NAMALWA (cell line): Measurements from ENCODE around the gene OR52E6.
A peak's percentile ranks its signal among the peaks of the same experiment; 100 is the strongest.

Experiments
- DNase-seq: peaks from one replicate; pipeline ENCODE4 v3.0.0-alpha.2; 2015; ENCODE audit warnings: low spot score

The OR52E6 gene

DNA sequence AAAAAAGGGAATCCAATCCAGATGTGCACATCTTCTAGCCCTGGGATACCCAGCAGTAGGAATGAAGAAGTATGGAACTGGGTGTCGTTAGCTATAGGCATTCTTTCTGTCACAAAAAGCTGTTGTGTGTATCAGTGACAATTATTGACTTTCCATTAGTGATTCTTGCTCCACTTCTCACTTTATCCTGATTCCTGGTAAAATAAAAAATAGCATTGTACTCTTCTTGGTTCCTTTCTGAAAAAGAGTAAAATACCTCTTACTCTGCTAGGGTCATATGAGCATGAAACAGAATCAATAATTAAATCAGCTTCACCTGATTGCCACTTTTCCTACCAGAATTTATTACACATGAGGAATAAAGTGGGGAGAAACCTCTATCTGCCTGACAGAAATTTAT, at the start of gene OR52E6:
Gene OR52E6, minus strand, starts transcription at position 101 of the 400 bp plus-strand sequence. Its CDS starts 0 bp downstream, at position 101.
- DNase-seq = no peak

DNA sequence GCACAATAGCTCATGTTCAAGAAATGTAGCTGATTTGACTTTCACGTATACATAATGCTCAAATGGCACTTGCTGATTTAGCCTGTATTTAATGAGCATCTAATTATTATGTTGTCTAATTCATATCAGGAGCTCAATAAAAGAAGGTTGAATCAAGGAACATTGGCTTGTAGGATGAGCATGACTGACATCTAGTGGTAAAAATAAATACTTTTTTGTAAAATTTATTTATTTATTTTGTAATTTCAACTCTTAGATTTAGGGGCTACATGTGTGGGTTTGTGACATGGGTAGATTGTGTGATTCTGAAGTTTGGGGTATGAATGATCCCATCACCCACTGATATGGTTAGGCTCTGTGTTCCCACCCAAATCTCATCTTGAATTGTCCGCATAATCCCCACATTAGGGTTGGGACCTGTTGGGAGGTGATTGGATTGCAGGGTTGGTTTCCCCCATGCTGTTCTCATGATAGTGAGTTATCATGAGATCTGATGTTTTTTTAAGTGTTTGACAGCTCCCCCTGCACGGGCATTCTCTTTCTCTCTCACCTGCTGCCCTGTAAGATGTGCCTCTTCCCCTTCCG, 49.6 kb upstream of the OR52E6 start:
- peak; percentile 37 for DNase-seq

DNA sequence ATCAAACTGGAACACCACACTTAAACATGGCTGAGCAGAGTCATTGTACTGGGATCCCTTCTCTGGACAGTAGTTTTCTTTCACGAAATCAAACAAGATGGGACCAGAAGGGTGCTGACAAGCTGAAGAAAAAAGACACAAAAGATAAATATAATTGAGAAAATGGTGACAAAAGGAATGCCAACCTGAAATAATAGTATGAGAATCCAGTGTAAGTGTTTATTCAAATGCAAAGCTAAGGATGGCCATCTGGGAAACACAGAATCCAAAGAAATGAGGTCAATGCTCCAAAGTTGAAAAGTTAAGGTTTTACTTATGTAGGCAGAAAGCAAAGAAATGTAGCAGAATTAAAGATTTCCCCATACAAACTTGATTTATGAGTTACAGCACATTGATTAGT, 46.0 kb upstream of the OR52E6 start:
- no peak for DNase-seq

DNA sequence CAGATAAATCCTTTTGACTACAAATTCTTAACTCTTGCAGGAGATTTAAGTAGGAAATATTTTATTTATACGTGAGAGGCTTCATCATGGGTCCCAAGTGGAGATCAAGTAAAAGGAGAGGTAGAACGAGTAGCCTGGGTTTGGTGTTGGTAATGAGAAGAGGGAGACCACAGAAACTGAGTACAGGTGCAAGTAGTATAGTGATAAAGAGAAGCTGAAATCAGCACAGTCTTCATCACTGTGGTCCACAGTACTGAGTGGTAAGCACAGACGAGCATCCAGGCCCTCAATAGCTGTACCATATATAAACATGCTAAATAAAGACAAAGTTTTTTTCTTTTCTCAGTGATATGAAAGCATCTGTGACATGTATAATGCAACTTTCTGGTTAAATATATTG, 45.5 kb upstream of the OR52E6 start:
- DNase-seq = no peak

DNA sequence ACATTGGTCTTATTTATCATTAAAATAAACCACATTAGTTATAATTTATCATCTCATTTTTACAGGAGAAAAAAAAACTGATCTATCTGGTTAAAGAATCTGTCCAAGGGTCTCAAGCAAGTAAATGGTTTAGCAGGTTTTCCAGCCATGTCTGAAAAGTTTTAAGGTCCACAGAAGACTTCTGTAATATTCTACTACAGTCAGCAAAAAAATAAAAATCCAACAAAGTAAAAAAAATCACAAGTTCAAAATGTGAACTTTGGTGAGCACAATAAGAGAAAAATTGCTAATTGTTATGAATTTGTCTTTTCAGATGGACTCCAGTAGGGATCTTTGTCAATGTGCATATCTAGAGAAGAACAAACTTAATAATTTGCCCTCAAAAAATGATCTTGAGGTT, 40.1 kb upstream of the OR52E6 start:
- DNase-seq = no peak

- no peak for DNase-seq
Observed at GRCh38 chr11:5880329-5880728, 38.6 kb upstream of the OR52E6 start, which contains the start of gene OR52E4. OR52E4 (plus strand) TSS chr11:5880629; CDS start chr11:5884293, 3,664 bp downstream.

DNA sequence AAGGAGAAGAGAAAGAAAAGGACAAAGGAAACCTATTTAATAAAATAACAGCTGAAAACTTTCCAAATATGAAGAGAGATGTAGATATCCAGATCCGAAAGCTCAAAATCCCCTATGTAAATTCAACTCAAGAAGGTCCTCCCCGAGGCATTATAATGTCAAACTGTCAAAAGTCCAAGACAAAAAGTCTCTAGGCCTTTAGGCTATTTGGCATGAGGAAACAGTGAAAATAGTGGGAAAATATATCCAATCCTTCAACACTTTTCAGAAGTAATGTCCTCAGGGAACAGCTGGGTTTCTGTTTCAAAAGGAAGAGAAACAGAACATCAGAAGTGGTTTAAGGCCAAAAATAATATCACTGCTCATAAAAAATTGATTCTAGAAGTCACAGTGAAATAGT, 36.9 kb upstream of the OR52E6 start:
- no peak for DNase-seq

DNA sequence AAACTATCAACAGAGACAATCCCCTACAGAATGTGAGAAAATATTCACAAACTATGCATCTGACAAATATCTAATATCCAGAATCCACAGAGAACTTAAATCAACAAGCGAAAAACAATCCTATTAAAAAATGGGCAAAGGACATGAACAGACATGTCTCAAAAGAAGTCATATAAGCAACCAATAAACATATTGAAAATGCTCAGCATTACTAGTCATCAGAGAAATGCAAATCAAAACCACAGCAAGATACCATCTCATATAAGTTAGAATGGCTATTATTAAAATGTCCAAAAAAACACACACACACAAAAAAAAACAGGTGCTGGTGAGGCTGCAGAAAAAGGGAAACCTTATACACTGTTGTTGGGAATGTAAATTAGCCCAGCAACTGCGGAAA, 24.1 kb upstream of the OR52E6 start:
- no peak for DNase-seq

DNA sequence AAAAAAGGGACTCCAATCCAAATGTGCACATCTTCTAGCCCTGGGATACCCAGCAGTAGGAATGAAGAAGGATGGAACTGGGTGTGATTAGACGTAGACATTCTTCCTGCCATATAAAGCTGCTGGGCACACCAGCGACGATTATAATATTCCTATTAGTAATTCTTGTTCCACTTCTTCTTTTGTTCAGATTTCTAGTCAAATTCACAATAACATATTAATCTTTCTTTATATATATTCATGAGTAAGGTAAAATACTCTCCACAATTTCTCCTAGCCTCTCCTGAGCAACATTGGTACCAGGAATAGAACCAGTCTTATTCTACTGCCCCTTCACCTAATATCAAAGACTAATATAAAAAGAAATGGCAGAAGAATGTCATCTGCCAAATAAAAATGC, 15.9 kb upstream of the OR52E6 start, which contains the start of gene OR52E8:
Gene OR52E8, minus strand, starts transcription at position 101 of the 400 bp plus-strand sequence. Its CDS starts 0 bp downstream, at position 101.
- no peak for DNase-seq

DNA sequence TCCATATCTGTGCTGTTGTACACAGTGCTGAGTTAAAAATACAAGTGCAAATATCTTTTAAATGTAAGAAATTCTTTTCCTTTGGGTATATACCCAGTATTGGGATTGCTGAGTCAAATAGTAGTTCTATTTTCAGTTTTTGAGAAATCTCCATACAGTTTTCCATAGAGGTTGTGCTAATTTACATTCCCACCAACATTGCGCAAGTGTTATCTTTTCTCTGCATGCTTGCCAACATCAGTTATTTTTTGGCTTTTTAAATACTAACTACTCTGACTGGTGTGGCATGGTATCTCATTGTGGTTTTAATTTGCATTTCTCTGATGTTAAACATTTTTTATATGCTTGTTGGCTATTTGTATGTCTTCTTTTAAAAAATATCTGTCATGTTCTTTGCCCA, 9.3 kb upstream of the OR52E6 start:
- DNase-seq = no peak

DNA sequence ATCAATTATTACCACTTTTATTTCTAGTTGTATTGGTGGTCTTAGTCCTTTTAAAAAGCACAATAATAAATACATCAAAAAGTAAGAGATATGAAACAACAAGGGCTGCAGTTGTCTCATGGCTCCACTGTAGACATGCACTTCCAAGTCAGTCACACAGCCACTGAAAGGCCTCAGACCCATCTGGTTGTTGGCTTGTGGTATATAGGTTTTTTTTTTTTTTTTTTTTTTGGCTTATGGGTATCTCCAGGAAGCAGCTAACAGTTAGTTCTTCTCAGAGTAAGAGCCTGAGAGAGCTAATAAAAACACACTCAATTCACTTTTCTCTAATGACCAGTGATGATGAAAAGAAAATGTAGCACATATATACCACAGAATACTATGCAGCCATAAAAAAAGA, 6.0 kb upstream of the OR52E6 start:
- no peak for DNase-seq

DNA sequence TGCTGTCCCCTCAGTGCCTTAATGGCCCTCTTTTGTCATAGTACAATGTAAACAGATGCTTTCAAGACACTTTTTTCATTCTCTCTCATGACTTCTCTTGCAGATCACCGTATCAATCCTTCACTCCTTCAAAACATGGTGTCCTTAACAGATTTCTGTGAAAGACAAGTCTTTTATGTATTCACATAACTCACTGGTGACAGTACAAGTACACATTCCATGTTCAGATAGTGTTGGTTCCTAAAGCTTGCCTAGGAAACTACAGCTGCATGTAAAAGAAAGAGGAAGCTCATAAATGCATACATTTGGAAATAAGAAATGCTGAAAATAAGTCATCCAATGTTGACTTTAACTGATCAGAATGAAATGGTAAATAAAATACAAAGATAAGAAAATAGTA, 5.0 kb upstream of the OR52E6 start:
- DNase-seq = no peak

- no peak for DNase-seq
Observed at GRCh38 chr11:5837695-5838094, 4.0 kb downstream of the OR52E6 start.

DNA sequence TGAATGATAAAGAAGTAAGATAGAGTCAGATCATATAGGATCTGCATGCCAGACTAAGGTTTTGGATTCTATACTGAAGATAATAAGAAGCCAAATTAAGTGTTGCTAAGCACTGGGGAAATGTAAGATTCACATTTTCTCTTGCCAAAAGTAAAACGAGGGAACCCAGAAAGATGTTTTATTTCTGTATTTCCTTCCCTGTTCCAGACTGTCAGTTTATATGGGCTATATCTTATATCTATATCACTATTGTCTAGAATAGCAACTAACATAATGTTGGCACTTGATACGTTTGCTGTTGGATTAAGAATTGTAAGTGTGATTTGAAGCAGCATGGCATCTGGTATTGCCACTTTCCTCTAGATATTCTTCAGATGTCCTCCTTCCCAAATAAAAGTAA, 8.3 kb downstream of the OR52E6 start:
- no peak for DNase-seq

DNA sequence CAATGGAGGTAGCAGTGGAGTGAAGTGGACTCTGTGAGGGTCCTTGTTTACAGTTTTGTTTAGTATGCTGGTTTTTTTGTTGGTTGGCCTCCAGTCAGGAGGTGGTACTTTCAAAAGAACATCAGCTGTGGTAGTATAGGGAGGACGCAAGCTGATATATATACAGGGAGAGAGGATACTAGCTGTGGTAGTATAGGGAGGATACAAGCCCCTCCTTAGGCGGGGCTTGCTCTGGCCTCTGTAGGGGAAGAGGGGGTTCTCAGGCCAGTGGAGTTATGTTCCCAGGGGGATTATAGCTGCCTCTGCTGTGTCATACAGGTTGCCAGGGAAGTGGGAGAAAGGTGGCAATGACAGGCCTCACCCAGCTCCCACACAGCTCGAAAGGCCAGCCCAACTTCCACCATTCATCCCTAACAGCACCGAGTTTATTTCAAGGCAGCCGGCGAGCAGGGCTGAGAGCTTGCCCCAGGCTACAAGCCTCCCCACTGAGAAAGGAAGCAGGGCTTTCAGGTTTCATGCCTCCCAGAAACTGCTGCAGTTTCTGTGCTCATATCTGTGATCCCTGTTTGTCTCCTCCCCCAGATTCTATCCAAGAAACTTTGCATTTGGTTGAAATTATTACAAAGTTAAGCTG, 10.4 kb downstream of the OR52E6 start:
- DNase-seq = no peak

GRCh38 chr11:5818245-5818886, 23.3 kb downstream of the OR52E6 start:
- DNase-seq = no peak

GRCh38 chr11:5815534-5815933, 26.2 kb downstream of the OR52E6 start:
- peak; percentile 24 for DNase-seq

GRCh38 chr11:5809905-5810795, 31.5 kb downstream of the OR52E6 start:
- DNase-seq = no peak

GRCh38 chr11:5809122-5809519, 32.6 kb downstream of the OR52E6 start:
- no peak for DNase-seq

DNA sequence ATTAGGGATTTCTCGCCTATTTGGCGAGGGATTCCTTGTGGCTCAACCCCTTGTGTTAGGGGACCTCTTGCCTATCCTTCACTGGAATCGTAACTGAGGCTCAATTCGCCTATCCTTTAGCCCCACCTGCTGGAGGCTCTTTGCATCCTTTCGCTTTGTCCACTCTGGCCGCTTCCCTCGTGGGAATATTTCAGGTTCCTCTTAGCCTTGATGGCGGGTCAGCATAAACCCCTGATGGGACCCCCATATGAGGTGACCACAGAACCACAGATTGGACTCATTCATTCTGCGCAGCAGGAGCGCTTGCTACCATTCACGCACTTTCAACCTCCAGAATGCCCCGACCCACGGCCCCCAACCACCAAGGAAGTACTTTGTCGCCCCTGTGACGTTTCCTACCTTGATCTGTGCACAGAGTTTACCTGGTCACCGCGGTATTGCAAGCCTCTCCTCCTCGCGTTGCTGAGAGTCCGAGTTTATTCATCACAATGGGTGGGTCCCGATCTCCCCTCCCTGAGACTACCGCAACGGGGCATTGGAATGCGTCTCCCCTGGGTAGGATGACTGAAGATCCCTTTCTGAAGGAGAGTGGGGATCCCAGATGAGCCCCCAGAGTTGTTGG, 33.1 kb downstream of the OR52E6 start, which contains the start of gene OR52N2:
Gene OR52N2, plus strand, starts transcription at position 425 of the 622 bp plus-strand sequence. CDS start 11,412 bp downstream, outside the sequence.
- peak; percentile 77 for DNase-seq

DNA sequence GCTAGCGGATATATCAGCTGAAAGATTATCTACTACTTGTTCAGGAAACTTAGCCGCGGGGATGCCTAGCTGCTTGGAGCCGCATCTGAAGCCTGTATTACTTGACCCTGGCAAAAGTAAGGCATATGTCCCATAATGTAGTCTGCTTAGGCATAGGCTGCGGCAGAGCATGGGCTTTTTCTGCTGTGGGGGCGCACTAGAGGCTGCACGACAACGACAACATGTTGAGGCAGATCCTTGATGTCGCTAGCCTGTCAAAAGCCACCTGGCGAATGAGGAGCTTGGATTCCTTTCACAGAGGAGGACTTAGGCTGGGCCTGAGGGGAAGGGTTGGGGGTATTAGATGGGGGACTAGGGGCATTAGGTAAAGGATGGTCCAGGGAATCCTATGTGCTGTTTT, 34.1 kb downstream of the OR52E6 start:
- DNase-seq = no peak

DNA sequence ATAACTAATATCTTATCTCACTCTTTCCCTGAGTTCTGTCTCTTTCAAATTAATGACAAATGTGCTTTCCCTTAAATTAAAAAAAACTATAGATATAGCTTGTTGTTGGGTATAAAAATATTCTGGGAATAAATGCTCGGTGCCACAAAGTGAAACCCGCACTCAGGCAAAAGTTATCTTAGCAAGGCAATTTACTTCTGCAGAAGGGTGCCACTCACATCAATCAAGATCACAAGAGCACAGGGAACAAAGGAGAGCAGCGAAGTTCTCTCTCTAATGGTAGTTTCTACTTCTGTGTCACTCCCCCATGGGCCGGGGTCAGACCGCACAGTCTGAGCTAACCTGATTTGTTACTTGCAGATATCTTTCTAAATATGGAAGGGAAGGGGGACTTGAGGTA, 37.7 kb downstream of the OR52E6 start:
- no peak for DNase-seq
